SKM-1 (cell line): ENCODE data around the gene COL13A1.

Source experiments
- DNase-seq: peaks from one replicate; lab custom pipeline; 2025; ENCODE audit not compliant: unreplicated experiment; lab: John Stamatoyannopoulos, UW

COL13A1 gene

GRCh38 chr10:69818676-69819239 is 17.1 kb downstream of the COL13A1 start:
- no peak for DNase-seq

GRCh38 chr10:69819716-69820506 is 18.2 kb downstream of the COL13A1 start:
- peak; percentile 85 for DNase-seq

DNA sequence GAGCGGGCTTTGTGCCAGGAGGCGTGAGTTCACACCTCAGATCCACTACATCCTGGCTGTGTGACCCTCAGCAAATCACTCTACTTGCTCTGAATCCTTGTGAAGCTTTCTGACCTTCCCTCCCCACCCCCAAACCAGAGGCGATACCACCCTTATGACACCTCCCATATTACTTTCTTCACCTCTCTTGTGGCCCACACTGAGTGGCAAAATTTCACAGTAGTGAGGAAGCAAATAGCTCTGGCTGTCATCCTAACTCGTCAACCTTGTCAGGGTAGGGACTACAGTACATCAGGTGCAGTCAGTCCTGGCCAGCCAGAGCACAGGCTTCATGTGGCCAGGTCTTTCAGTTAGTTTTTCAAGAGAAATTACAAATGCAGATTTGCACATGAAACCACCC is 19.1 kb downstream of the COL13A1 start:
- no peak for DNase-seq

GRCh38 chr10:69825604-69826003 is 23.9 kb downstream of the COL13A1 start:
- no peak for DNase-seq

- no peak for DNase-seq
Measured at GRCh38 chr10:69826094-69826493, 24.4 kb downstream of the COL13A1 start.

DNA sequence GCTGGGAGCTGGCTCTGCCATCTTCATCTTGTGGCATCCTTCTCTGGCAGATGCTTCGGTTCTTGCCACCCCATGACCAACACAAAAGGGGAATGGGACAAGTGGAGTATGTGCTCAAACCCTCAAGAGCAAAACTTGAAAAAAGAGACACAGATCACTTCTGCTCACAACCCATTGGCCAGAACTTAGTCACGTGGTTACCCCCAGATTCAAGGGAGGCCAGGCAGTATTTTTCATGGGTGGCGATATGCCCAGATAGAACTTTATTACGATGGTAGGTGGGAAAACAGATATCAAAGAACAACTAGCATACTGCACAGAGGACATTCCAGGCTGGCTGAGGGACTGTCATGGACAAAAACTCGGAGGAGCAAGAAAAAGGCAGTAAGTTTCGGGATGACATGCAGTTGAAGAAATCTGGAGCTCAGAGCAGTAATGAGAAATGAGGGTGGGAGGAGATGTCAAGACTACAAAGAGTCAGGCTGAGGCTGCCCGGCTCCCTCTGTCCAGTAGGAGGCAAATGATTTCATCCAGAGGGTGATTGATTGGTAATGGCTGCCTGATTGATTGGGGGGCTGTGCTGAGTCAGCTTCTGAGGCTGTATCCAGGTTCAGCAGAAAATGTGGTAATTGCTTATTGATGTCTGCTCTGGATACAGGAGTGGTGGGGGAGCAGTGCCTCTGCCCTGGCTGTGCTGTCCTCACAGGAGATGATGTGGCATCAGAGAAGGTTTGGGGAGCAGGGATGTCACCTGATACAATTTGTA is 25.3 kb downstream of the COL13A1 start:
- no peak for DNase-seq

- DNase-seq = no peak
Measured at GRCh38 chr10:69828144-69828870, 26.6 kb downstream of the COL13A1 start.

GRCh38 chr10:69829775-69830174 is 28.1 kb downstream of the COL13A1 start:
- DNase-seq = no peak

DNA sequence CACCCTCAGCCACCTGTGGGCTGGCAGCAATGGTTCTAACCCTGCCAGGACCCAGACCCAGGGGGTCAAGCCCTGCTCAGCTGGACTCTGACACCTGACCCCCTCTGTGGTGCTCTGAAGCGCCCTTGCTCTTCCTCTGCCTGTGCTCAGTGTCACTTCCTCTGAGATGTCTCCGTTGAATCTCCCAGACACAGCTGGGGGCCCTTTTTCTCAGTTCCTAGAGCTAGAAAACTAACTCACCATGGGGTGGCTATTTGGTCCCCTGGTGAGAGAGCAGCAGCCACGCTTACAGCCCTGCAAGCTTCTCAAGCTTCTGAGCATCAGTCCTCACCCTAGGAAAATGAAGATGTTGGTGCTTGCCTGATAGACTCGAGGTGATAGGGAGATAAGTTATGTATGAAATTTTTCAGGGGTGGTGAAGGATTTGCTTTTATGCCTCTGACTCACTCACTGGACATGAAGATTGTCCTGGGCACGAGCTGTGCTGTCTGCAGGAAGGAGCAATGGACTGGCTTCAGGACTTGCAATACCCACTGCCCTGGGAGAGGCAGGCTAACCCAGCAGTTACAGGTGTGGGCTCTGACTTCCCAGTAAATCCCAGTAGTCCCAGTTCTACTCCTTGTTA is 29.6 kb downstream of the COL13A1 start:
- DNase-seq = no peak

- no peak for DNase-seq
Measured at GRCh38 chr10:69835233-69835632, 33.5 kb downstream of the COL13A1 start.

GRCh38 chr10:69835875-69836730 is 34.4 kb downstream of the COL13A1 start:
- no peak for DNase-seq

DNA sequence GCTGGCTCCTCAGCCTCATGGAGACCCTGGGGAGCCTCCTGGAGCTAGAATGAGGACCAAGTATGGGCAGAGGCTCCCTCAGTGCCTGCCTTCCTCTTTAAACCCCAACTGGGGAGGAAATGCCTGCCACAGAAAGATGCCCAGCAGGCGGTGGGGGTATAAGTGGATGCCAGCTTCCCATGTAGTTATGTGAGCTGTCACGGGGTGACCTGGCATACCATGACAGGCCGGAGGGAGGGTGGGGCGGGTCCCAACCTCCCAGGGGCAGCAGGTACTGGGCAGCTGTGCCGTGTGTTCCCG is 35.0 kb downstream of the COL13A1 start:
- DNase-seq = no peak

DNA sequence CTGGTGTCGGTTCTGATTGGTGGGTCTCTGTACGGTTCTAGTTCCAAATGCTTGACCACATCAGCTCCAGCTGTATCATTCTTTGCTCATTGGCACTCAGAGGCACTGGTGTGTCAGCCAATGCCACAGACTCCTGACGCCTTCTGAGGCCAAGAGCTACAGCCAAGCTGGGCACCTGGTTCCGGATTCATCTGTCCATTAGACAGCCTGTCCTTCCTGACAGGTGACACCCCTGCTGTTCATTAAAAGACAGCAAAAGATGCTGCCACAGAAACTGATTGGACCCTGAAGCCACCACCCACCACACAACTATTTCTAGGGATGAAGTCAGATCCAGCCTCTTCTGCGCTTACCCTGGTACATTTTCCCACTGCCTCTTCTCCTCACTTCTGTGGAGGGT is 35.6 kb downstream of the COL13A1 start:
- no peak for DNase-seq

GRCh38 chr10:69838418-69838817 is 36.7 kb downstream of the COL13A1 start:
- no peak for DNase-seq

- DNase-seq = no peak
Measured at GRCh38 chr10:69838853-69839252, 37.1 kb downstream of the COL13A1 start.

- DNase-seq = no peak
Measured at GRCh38 chr10:69839696-69840345, 38.1 kb downstream of the COL13A1 start.

DNA sequence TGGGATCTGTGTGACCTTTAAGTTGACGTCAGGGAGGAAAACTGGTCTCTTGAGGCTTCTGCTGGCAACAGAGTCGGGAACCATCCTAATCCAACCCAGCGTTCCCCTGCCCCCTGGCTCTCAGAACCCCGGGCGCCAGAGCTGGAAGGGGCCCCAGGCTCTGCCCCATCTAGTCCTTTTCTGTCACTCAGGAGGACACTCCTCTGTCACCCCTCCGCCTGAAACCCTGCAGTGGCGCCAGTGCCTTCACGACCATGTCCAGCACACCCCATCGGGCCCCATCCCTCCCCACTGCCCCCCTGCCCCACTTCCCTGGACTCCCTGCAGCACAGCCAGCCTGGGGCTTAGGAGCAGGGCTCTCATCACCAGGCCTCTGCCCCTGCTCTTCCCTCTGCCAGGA is 39.1 kb downstream of the COL13A1 start:
- DNase-seq = no peak

DNA sequence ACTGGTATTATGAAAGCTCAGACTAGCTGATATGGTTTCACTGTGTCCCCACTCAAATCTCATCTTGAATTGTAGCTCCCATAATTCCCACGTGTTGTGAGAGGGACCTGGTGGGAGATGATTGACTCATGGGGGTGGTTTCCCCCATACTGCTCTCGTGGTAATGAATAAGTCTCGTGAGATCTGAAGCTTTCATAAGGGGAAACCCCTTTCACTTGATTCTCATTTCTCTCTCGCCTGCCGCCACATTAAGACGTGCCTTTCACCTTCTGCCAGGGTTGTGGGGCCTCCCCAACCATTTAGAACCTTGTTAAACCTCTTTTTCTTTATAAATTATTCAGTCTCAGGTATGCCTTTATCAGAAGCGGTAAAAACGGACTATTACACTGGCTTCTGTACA is 40.3 kb downstream of the COL13A1 start:
- no peak for DNase-seq

DNA sequence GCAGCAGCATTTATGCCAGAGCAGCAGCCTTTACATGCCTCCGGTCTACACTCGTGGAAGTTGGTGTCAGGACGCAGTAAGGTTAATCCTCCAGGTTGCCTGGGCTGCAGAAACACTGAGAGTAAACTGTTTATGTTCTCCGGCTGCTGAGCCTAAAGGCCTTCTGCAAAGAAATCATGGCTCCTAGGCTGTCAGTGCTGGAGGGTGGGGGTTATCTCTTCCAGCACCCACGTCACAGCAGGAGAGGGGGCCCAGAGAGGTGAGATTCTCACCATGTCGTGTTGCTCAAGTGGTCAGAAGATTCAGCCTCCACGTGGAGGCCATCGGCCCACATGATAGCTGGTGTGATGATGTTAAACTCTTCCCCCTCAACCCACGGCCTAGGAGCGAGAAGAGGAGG is 41.2 kb downstream of the COL13A1 start:
- no peak for DNase-seq

- DNase-seq = no peak
Measured at GRCh38 chr10:69843923-69844322, 42.2 kb downstream of the COL13A1 start.
